Measurements from ENCODE around the gene AQP7. TPM values are rescaled to one million over a fixed set of nuclear protein-coding genes. Genes with fewer than 3 reads are reported as not detected.
"Not testable (repeated sequence)": the region's sequence is repeated elsewhere in the genome, so short reads cannot be mapped to it uniquely, and the experiment has no call there.

Gene AQP7
- total RNA-seq, 1 experiment from 2014 or later, result not detected

GRCh38 chr9:33436445-33436844 lies 34.1 kb upstream of the AQP7 start:
- in situ Hi-C loops (cut with HindIII; ENCODE audit: low pct_unique_long_range_greater_than_20kb, low sequenced_read_pairs), result no loop called here

DNA sequence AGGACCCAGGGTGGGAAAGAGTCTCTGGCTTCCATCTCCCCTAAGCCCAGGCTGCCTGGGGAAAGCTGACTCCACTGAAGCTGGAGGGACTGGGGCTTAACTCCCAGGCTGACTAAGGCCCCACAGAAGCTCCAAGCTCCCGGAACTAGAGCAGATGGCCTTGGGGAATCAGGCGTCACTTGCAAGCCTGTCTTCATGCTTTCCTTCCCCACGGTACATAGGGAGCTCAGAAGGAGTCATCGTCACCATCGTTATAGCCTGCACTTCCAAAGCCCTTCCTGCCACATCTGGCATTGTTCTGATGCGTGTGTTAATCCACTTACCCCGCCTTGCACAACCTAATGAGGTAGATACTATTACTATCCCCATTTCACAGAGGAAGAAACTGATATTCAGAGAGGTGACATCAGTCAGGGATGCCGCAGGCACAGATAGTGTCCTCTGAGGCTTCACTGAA lies 33.5 kb upstream of the AQP7 start:
- in situ Hi-C loops (cut with HindIII; ENCODE audit: low pct_unique_long_range_greater_than_20kb, low sequenced_read_pairs), result no loop called here
- no peak for DNase-seq (ENCODE audit: low read depth)

More at GRCh38 chr9:33436445-33436844, 34.1 kb upstream of the AQP7 start:
- no peak for DNase-seq (ENCODE audit: low read depth)

- no peak for DNase-seq (ENCODE audit: low read depth)
- in situ Hi-C loops (cut with HindIII; ENCODE audit: low pct_unique_long_range_greater_than_20kb, low sequenced_read_pairs), result no loop called here
Measured at GRCh38 chr9:33434317-33435105, 32.1 kb upstream of the AQP7 start.

DNA sequence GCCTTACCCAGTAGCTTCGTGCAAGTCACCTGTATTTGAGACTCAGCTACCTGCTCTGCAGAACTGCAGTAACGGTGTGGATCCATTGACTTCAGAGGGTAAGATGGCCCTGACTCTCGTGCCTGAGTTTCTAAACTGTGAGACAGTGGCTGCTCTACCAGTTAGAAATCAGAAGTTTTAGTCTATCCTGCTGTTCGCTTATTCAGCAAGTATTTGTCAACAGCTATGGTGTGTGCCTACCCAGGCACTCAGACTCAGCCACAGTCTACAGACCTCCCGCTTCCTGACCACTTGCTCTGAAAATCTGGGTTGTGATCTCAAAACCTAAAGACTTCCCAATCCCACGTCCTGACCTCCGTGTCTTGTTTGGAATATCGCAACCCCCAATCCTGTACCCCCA lies 31.5 kb upstream of the AQP7 start:
- in situ Hi-C loops (cut with HindIII; ENCODE audit: low pct_unique_long_range_greater_than_20kb, low sequenced_read_pairs), result no loop called here
- DNase-seq (ENCODE audit: low read depth), result no peak

DNA sequence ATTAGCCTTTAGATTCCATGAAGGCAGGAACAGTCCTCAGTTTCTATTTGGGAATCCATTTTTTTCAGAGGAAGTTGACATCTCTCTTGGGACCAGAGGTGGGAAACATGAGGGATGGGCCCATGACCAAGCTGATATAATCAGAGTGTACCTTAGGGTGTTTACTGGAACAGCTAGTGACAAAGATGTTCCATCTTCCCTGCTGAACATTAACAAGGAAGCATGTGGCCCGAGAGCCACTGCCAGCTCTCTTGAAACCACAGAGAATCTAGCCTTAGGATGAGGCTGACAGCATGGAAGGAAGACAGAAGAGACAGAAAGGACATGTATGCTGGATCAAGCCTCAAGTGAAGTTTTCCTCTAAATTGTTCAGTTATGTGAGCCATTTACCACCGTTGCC lies 29.1 kb upstream of the AQP7 start:
- DNase-seq (ENCODE audit: low read depth), result no peak
- in situ Hi-C loops (cut with HindIII; ENCODE audit: low pct_unique_long_range_greater_than_20kb, low sequenced_read_pairs), result no loop called here

- in situ Hi-C loops (cut with HindIII; ENCODE audit: low pct_unique_long_range_greater_than_20kb, low sequenced_read_pairs), result no loop called here
- no peak for DNase-seq (ENCODE audit: low read depth)
Measured at GRCh38 chr9:33430942-33431341, 28.6 kb upstream of the AQP7 start.

DNA sequence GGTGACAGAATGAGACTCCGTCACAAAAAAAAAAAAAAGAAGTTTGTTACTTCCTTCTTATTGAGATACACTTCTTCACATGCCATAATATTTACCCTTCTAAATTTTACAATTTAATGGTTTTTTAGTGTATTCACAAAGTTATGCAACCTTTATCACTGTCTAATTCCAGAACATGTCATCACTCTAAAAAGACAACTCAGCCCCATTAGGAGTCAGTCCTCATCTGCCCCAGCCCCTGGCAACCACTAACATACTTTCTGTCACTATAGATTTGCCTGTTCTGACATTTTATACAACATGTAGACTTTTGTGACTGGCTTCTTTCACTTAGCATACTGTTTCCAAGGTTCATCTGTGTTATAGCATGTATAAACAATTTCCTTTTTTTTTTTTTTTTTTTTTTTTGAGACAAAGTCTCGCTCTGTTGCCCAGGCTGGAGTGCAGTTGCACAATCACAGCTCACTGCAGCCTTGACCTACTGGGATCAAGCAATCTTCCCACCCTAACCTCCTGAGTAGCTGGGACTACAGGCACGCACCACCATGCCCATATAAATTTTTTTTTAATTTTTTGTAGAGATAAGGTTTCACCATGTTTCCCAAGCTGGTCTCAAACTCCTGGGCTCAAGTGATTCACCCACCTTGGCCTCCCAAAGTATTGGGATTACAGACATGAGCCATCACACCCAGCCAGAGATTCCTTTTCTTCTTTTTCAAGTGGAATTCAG lies 27.1 kb upstream of the AQP7 start:
- in situ Hi-C loops (cut with HindIII; ENCODE audit: low pct_unique_long_range_greater_than_20kb, low sequenced_read_pairs), result no loop called here
- no peak for DNase-seq (ENCODE audit: low read depth)

DNA sequence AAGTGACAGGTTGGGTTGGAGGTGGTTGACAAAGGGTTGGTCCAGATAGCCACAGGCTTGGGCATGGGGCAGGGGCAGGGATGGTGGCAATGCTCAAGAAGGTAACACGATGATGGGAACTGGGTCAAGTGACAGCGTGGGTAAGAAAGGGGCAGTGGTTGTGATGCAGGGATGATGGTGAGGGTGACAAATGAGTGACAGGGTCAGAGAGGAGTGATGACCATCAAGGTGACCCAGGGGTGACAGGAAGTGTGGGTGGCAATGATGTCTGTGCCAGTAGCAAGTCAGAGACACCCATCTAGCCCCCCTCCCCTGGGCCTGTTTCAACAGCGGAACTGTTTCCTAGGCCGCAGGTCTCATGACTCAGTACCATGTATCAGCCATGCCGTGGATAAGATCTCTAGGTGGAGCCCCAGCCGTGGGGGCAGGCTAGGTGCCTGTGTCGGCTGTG lies 24.5 kb upstream of the AQP7 start:
- no peak for DNase-seq (ENCODE audit: low read depth)
- in situ Hi-C loops (cut with HindIII; ENCODE audit: low pct_unique_long_range_greater_than_20kb, low sequenced_read_pairs), result no loop called here

DNA sequence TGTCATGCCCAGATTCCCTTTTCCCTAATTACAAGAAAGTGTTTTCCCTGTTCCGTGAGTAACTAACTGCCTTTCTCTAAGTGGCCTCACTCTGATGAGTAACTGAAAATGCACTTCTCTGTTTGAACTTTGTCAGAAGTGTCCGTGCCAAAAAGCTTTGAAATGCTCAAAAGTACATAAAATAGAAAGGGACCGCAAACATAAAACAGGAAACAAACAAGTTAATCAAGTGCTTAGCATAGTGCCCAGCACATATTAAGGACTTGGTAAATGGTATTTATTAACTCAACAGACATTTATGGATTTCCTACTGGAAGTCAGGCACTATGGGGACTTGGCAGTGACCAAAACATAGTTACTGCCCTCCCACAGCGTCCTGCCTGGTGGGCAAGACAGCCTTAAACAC lies 22.8 kb upstream of the AQP7 start:
- in situ Hi-C loops (cut with HindIII; ENCODE audit: low pct_unique_long_range_greater_than_20kb, low sequenced_read_pairs), result no loop called here
- DNase-seq (ENCODE audit: low read depth), result no peak

DNA sequence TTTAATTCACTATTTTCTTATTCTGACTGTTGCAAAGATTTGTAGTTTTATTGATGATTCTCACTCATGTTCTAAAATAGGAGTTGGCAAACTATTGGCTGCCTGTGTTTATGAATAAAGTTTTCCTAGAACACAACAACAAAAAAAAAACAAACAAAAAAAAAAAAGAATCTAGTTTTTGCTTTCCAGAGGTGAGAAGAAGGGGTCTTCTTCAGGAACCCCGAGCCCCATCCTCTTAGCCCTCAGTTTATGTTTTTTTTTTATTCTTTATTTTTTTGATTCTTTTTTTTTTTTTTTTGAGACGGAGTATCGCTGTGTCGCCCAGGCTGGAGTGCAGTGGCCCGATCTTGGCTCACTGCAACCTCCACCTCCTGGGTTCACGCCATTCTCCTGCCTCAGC lies 22.1 kb upstream of the AQP7 start:
- in situ Hi-C loops (cut with HindIII; ENCODE audit: low pct_unique_long_range_greater_than_20kb, low sequenced_read_pairs); DNase-seq (ENCODE audit: low read depth): not testable (repeated sequence)

DNA sequence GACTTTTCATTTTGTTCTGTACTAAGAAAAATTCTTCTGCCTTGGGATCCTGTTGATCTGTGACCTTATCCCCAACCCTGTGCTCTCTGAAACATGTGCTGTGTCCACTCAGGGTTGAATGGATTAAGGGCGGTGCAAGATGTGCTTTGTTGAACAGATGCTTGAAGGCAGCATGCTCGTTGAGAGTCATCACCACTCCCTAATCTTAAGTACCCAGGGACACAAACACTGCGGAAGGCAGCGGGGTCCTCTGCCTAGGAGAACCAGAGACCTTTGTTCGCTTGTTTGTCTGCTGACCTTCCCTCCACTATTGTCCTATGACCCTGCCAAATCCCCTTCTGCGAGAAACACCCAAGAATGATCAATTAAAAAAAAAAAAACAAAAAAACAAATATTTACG lies 21.7 kb upstream of the AQP7 start:
- in situ Hi-C loops (cut with HindIII; ENCODE audit: low pct_unique_long_range_greater_than_20kb, low sequenced_read_pairs); DNase-seq (ENCODE audit: low read depth): not testable (repeated sequence)

DNA sequence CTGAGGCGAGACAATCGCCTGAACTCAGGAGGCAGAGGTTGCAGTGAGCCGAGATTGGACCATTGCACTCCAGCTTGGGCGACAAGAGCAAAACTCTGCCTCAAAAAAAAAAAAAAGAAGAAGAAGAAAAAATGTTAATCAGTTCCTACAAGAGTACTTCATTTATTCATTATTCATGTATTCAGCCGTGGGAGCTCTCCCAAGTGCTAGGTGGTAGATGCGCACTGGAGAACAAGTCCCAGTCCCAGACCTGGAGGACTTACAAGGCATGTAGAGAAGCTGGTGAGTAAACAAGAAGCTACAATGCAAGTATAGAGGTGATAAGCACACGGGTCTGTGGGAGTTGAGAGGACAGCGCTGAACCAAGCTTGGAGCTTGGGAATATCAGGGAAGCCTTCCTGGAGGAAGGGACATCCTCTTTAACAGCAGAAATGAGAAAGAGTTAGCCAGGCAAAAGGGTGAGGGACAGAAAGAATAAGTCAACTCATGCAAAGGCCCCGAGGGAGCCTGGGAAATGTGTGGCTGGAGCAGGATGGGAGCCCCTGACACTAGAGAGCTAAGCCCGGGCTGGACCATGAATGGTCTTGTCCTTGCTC lies 17.4 kb upstream of the AQP7 start:
- in situ Hi-C loops (cut with HindIII; ENCODE audit: low pct_unique_long_range_greater_than_20kb, low sequenced_read_pairs), result no loop called here

DNA sequence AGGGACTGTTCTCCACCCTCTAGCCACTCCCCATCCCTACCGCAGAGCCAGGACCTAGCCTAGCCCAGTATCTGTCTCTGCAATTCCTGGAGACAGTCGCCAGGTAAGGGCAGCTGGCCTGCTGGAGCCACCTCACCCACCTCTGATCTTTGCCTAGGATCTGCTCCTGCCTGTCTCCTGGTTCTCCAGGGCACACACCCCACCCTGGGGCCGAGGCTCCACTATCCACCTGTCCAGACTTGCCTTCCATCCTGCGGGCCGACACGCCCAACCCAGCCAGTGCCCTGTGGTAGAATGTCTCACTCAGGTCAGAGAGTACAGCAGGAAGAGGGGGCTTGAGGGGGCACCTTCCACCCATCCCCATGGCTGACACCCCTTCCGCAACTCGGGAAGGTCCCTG lies 15.7 kb upstream of the AQP7 start:
- in situ Hi-C loops (cut with HindIII; ENCODE audit: low pct_unique_long_range_greater_than_20kb, low sequenced_read_pairs), result no loop called here
- DNase-seq (ENCODE audit: low read depth), result no peak

More for the DNA sequence above, 17.4 kb upstream of the AQP7 start:
- no peak for DNase-seq (ENCODE audit: low read depth)

GRCh38 chr9:33416996-33417395 lies 14.6 kb upstream of the AQP7 start:
- in situ Hi-C loops (cut with HindIII; ENCODE audit: low pct_unique_long_range_greater_than_20kb, low sequenced_read_pairs), result no loop called here

GRCh38 chr9:33415501-33416038 lies 13.2 kb upstream of the AQP7 start:
- in situ Hi-C loops (cut with HindIII; ENCODE audit: low pct_unique_long_range_greater_than_20kb, low sequenced_read_pairs), result no loop called here
- peak; percentile 89 for DNase-seq (ENCODE audit: low read depth)

More at GRCh38 chr9:33416996-33417395, 14.6 kb upstream of the AQP7 start:
- no peak for DNase-seq (ENCODE audit: low read depth)

GRCh38 chr9:33414889-33415500 lies 12.6 kb upstream of the AQP7 start:
- in situ Hi-C loops (cut with HindIII; ENCODE audit: low pct_unique_long_range_greater_than_20kb, low sequenced_read_pairs), result no loop called here
- no peak for DNase-seq (ENCODE audit: low read depth)

DNA sequence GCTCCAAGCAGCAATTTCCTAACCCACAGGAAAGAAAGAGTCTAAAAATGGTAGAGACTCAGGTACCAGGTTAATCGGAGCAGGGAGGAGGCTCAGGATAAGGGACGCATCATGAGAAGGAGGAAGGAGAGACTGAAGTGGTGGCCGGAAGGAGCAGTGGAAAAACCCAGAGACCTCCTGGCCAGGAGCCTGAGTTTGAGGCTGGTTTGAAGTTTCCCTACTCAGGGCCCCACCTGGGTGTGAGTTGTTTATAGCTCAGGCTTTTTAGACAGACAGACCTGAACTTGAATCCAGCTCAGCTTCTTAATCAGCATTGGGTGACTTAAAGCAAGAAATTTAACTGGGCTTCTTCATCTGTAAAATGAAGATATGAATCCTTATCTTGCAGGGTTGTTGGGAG lies 11.9 kb upstream of the AQP7 start:
- no peak for DNase-seq (ENCODE audit: low read depth)

DNA sequence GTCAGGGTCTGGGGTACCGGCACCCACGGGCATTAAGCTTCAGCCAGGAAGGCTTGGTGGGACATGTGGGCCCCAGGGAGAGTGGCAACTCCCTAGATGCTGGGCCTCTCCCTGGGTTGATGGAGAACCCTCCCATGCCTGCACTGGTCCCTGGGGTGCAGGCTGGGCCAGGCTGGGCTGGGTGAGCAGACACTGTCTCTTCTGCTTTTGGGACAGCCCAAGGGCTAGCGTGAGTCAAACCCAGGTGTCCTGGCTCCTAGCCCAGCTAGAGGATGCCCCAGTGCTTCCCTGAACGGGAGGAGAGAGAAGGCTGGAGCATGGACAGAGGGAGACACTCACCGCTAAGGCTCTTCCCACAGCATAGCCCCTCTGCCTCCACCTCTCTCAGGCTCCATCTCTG lies 5.7 kb upstream of the AQP7 start:
- no peak for DNase-seq (ENCODE audit: low read depth)
- in situ Hi-C loops (cut with HindIII; ENCODE audit: low pct_unique_long_range_greater_than_20kb, low sequenced_read_pairs), result no loop called here

More for the DNA sequence above, 11.9 kb upstream of the AQP7 start:
- in situ Hi-C loops (cut with HindIII; ENCODE audit: low pct_unique_long_range_greater_than_20kb, low sequenced_read_pairs), result no loop called here
